ENCODE results near the gene GTPBP4. TPM values are rescaled to one million over a fixed set of nuclear protein-coding genes. Genes with fewer than 3 reads are reported as not detected.

GTPBP4 gene
- total RNA-seq, 1 donor from 2014 or later, result 33.8 TPM

DNA sequence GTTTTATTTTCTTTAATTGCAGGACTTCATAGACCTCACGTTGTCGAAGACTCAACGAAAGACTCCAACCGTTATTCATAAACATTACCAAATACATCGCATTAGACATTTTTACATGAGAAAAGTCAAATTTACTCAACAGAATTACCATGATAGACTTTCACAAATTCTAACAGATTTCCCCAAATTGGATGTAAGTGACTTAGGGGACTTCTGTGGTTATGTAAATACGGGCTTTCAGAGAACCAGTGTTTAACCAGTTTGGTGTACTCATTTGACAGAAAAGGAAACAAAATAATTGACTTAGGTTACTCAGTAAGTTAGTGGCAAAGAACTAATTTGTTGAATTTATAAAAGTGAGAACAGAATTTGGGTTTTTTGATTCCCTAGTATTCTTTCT lies 4.2 kb downstream of the GTPBP4 start:
- Histone ChIP-seq H3K9me3 (replicated peaks) (no peaks in the 10 kb centered on the region), H3K4me1 (peaks cover 31% of the 10 kb centered on the region), H3K27ac (replicated peaks) (no peak overlapping the region), H3K4me3 (no peak overlapping the region), H3K27me3 (ENCODE audit: low read depth) (no peaks in the 10 kb centered on the region), H3K36me3 (peaks cover 52% of the 10 kb centered on the region)
- no peak for DNase-seq
- intact Hi-C loops (cut with micrococcal nuclease), result no loop called here
- TF ChIP-seq, protein P1, sequence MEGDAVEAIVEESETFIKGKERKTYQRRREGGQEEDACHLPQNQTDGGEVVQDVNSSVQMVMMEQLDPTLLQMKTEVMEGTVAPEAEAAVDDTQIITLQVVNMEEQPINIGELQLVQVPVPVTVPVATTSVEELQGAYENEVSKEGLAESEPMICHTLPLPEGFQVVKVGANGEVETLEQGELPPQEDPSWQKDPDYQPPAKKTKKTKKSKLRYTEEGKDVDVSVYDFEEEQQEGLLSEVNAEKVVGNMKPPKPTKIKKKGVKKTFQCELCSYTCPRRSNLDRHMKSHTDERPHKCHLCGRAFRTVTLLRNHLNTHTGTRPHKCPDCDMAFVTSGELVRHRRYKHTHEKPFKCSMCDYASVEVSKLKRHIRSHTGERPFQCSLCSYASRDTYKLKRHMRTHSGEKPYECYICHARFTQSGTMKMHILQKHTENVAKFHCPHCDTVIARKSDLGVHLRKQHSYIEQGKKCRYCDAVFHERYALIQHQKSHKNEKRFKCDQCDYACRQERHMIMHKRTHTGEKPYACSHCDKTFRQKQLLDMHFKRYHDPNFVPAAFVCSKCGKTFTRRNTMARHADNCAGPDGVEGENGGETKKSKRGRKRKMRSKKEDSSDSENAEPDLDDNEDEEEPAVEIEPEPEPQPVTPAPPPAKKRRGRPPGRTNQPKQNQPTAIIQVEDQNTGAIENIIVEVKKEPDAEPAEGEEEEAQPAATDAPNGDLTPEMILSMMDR (IDR thresholded peaks at IDR 0.05; ENCODE audit: borderline replicate concordance), result no peak

GRCh38 chr10:992871-993270 lies 4.6 kb downstream of the GTPBP4 start:
- TF ChIP-seq, protein P1 (IDR thresholded peaks at IDR 0.05; ENCODE audit: borderline replicate concordance), result no peak
- peaks cover 27% of the 10 kb centered on the region for H3K4me1 ChIP-seq
- DNase-seq, result no peak
- no peaks in the 10 kb centered on the region for H3K27me3 ChIP-seq (ENCODE audit: low read depth)
- no peaks in the 10 kb centered on the region for H3K9me3 ChIP-seq (replicated peaks)
- H3K4me3 ChIP-seq, result no peak overlapping the region
- intact Hi-C loops (cut with micrococcal nuclease), result no loop called here
- H3K36me3 ChIP-seq, result peaks cover 56% of the 10 kb centered on the region
- H3K27ac ChIP-seq (replicated peaks), result no peak overlapping the region

DNA sequence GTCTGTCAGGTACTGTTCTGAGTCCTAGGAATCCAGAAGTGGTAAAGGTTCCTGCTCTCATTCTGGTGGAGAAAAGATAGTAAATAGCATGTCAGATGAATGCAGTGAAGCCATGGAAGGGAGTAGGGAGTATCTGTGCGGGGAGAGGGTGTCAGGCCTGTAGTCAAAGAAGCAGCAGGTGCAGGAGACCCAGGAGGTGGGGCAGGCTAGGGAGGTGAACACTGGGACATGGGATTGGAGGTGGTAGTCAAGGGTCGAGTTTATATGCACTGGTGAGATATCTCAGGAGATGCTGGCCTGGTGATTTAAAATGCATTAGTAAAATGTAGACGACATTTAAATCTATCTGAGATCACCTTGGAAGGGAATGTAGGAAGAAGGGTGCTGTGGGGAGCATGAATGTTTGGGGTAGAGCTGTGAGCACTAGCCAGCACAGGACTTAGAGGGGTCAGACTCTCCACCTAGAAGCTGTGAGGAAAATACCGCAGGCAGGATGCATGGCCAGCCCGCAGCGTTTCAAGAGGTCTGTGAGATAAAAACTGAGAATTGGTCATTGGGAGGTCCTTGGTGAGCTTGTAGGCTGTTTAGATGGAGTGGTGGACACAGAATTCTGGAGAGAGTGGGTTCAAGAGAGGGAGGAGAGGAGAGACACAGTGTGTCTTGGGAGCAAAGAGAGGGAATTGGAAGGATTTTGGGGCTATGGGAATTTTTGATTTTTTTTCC lies 6.8 kb downstream of the GTPBP4 start:
- TF ChIP-seq, protein P1 (IDR thresholded peaks at IDR 0.05; ENCODE audit: borderline replicate concordance), result no peak
- no peak for DNase-seq
- H3K27ac ChIP-seq (replicated peaks), result no peak overlapping the region
- no peaks in the 10 kb centered on the region for H3K9me3 ChIP-seq (replicated peaks)
- intact Hi-C loops (cut with micrococcal nuclease), result no loop called here
- H3K4me3 ChIP-seq, result no peak overlapping the region
- H3K36me3 ChIP-seq, result peaks cover 77% of the 10 kb centered on the region
- no peaks in the 10 kb centered on the region for H3K27me3 ChIP-seq (ENCODE audit: low read depth)
- H3K4me1 ChIP-seq, result peaks cover 8% of the 10 kb centered on the region

DNA sequence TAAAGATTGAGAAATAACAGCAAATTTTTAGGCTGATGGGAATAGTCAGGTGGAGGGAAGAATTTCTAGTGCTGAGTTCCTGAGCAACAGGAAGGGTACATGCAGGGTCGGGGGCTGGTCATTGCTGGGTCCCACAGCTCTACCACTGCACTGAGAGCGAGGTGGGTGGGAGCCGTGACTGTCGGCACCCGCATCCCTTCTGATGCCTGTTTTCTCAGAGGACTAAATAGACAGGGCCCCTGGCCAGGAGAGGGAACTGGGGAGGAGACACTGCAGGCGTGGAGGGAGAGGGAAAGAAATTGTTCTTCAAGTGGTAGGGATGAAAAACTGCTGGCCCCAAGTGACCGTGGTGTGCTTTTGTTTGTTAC lies 7.3 kb downstream of the GTPBP4 start:
- DNase-seq, result no peak
- Histone ChIP-seq H3K27ac (replicated peaks) (no peak overlapping the region), H3K9me3 (replicated peaks) (no peaks in the 10 kb centered on the region), H3K27me3 (ENCODE audit: low read depth) (no peaks in the 10 kb centered on the region), H3K4me1 (peaks cover 3% of the 10 kb centered on the region), H3K4me3 (no peak overlapping the region), H3K36me3 (peaks cover 82% of the 10 kb centered on the region)
- intact Hi-C loops (cut with micrococcal nuclease), result no loop called here
- TF ChIP-seq, protein P1 (IDR thresholded peaks at IDR 0.05; ENCODE audit: borderline replicate concordance), result no peak

- intact Hi-C loops (cut with micrococcal nuclease), result no loop called here
- DNase-seq, result no peak
- H3K36me3 ChIP-seq, result peaks cover 87% of the 10 kb centered on the region
- no peak overlapping the region for H3K27ac ChIP-seq (replicated peaks)
- no peaks in the 10 kb centered on the region for H3K4me1 ChIP-seq
- H3K9me3 ChIP-seq (replicated peaks), result no peaks in the 10 kb centered on the region
- TF ChIP-seq, protein P1 (IDR thresholded peaks at IDR 0.05; ENCODE audit: borderline replicate concordance), result no peak
- H3K27me3 ChIP-seq (ENCODE audit: low read depth), result no peaks in the 10 kb centered on the region
- H3K4me3 ChIP-seq, result no peak overlapping the region
These were observed 7.8 kb downstream of the GTPBP4 start for GRCh38 chr10:996031-996430.
